PFSK-1 (cell line): ENCODE measurements around the gene SF3A2.

Source experiments
- SIN3A ChIP-seq: IDR thresholded peaks from 2 replicates; pipeline ENCODE4 v1.6.1; 2012; ENCODE audit warnings: mild to moderate bottlenecking, low read length, moderate library complexity, borderline replicate concordance; ENCODE audit not compliant: insufficient read depth
- TF ChIP-seq, protein P1 (sequence below), 2 experiments: IDR thresholded peaks; 2 replicates each; pipeline versions ENCODE4 v1.6.1 to v1.8.0; 2011 to 2012; ENCODE audit warnings: low read depth in 2 of 2, low read length in 2 of 2, control low read depth in 1 of 2, inconsistent platforms in 1 of 2, mild to moderate bottlenecking in 1 of 2, moderate library complexity in 1 of 2; ENCODE audit not compliant: insufficient read depth in 1 of 2

DNA sequence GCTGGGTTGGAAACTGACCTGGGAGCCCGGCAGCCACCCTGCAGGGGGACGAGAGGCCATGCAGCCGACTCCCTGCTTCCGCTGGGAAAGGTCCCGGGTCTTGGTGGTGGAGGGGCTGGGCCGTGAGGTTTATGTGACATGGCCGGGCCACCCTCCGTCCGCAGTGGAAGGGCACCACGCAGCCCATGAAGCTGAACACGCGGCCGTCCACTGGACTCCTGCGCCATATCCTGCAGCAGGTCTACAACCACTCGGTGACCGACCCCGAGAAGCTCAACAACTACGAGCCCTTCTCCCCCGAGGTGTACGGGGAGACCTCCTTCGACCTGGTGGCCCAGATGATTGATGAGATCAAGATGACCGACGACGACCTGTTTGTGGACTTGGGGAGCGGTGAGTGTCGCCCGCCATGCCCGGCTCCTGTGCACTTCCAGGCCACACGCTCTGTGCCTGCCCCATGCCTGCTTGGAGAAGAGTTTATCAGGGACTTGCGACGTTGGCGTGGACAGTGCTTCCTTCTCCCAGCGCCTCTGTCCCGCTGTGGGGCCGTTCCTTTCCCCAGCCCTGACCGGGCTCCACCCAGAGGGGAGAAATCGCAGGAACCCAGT lies 45.7 kb upstream of the SF3A2 start:
- TF ChIP-seq, protein P1, sequence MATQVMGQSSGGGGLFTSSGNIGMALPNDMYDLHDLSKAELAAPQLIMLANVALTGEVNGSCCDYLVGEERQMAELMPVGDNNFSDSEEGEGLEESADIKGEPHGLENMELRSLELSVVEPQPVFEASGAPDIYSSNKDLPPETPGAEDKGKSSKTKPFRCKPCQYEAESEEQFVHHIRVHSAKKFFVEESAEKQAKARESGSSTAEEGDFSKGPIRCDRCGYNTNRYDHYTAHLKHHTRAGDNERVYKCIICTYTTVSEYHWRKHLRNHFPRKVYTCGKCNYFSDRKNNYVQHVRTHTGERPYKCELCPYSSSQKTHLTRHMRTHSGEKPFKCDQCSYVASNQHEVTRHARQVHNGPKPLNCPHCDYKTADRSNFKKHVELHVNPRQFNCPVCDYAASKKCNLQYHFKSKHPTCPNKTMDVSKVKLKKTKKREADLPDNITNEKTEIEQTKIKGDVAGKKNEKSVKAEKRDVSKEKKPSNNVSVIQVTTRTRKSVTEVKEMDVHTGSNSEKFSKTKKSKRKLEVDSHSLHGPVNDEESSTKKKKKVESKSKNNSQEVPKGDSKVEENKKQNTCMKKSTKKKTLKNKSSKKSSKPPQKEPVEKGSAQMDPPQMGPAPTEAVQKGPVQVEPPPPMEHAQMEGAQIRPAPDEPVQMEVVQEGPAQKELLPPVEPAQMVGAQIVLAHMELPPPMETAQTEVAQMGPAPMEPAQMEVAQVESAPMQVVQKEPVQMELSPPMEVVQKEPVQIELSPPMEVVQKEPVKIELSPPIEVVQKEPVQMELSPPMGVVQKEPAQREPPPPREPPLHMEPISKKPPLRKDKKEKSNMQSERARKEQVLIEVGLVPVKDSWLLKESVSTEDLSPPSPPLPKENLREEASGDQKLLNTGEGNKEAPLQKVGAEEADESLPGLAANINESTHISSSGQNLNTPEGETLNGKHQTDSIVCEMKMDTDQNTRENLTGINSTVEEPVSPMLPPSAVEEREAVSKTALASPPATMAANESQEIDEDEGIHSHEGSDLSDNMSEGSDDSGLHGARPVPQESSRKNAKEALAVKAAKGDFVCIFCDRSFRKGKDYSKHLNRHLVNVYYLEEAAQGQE (IDR thresholded peaks at IDR 0.05; ENCODE audit: insufficient read depth in 1 of 2, low read depth in 2 of 2, low read length in 2 of 2) = no peak
- TF ChIP-seq SIN3A = no peak
